Ecto neural progenitor cell (in vitro differentiated cells): Measurements from ENCODE around the gene SLC10A1.
"Not testable (repeated sequence)": the region's sequence is repeated elsewhere in the genome, so short reads cannot be mapped to it uniquely, and the experiment has no call there.

Experiments
- DNase-seq: peaks from one replicate; pipeline ENCODE4 v3.0.0-alpha.2; 2018; ENCODE audit warnings: low spot score

SLC10A1 gene

DNA sequence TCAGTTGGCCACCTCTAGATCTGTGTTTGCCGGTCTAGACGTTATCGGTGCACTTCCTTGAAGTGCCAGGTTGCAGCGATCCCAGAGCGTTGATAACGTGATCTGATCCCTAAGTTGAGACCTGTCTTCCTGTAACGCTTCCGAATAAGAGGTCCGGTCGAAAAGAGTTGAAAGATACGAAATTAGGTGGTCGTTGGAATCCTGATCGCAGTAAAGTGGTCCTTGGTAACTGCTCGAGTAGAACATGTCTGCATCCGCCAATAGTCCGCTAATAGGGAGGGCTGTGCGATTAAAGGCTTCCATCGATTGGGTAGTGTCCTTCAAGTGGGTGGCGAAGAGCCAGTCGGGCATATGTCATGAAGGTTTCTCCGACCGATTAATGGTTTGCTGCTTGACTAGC is 27.4 kb downstream of the SLC10A1 start:
- DNase-seq = no peak

GRCh38 chr14:69768873-69769272 is 28.2 kb downstream of the SLC10A1 start:
- DNase-seq = no peak

GRCh38 chr14:69767369-69767999 is 29.6 kb downstream of the SLC10A1 start:
- peak; percentile 96 for DNase-seq

- peak; percentile 95 for DNase-seq
These were observed 30.1 kb downstream of the SLC10A1 start, which contains the start of gene SRSF5 for GRCh38 chr14:69766984-69767368. Gene SRSF5 (plus strand): TSS chr14:69767142. CDS start chr14:69768157, 1,015 bp downstream.

DNA sequence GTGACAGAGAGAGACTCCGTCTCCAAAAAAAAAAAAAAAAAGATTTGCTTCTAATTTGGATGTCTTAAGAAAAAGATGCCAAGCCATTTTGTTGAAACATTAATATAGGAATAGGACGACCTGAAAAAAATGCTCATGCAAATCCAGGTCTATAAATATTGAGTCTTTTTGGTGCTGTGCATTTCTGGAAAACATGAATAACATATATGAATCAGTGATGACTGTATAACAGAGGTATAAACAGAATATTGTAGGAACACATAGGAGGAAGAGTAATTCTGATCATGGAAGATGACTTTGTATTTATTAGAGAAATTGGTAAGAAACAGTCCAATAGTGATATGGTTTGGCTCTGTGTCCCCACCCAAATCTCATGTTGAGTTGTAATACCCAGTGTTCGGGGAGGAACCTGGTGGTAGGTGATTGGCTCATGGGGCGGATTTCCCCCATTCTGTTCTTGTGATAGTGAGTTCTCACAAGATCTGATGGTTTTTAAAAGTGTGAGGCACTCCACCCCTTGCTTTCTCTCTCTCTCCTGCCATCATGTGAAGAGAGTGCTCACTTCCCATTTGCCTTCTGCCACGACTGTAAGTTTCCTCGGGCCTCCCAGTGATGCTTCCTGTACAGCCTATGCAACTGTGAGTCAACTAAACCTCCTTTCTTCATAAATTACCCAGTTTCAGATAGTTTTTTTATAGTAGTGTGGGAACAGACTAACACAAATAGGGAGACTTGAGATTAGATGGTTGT is 33.1 kb downstream of the SLC10A1 start:
- DNase-seq = no peak

DNA sequence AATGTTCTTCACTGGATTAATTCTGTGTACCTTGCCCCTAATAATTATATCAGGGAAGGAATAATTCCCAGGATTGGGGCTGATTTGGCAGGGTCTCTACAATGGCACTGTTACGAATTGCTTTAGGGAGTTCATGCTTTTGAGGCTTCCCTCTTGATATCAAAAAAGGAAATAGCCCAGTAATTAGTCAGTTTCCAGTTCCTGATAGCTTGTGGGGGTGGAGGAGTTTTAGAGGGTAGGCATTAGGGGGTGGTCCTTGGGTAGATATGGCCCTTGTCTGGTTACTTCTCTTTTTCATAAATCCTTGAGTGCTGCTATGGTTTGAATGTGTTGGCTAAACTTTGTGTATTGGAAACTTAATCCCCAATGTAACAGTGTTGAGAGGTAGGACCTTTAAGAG is 36.2 kb downstream of the SLC10A1 start:
- DNase-seq = no peak

DNA sequence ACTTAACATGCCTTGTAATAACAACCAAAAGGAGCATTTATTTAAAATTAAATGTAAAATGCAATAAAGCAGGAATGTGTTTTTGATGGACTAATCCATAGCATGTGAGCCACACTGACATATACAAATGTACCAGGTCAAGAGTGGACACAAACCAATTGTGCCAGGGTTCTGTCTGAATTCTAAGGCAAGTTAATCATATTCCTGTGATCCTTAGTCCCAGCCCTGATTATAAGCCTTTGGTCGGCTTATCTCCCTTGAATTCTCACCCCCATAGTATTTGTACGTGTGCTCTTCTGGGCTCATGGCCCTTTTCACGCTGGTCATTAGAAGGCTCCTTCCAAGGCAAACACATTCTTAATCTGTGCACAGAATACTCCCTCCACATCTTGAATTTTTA is 40.7 kb downstream of the SLC10A1 start:
- no peak for DNase-seq

GRCh38 chr14:69755784-69756183 is 41.3 kb downstream of the SLC10A1 start:
- DNase-seq = no peak

DNA sequence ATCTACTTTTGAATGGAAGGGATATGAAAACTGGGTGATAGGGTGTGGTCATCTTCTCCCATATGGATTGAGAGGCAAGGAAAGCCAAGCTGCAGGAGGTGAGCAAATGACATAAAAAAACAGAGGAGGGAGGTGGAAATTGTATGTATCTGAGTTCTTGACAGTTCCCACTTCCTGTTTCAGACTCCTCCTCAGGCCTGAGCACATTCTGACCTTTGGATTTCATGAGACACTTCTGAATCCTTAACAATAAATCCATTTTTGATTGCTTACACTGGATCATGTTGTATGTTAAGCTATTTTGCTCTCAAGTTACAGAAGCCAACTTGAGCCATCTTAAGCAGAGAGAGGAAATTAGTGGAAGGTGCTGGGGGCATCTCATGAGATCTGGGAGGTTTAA is 41.7 kb downstream of the SLC10A1 start:
- DNase-seq = no peak

DNA sequence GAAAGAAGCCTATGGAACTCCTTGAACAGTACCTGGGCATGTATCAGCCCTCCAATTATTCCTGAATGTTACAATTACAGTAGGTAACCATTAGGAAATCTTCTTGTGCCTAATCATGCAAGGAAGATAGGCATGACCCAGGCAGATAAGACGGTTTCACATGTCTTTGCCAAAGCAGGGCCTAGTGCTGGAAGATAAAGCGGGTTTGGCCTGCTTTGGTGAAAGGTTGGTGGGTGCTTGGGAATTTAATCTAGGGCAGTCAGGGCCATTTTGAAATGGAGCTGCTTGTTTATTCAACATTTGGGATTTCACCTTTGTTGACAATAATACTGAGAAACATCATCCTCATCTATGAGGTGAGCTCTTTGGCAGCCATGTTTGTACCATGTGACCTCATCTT is 42.6 kb downstream of the SLC10A1 start:
- DNase-seq = no peak

DNA sequence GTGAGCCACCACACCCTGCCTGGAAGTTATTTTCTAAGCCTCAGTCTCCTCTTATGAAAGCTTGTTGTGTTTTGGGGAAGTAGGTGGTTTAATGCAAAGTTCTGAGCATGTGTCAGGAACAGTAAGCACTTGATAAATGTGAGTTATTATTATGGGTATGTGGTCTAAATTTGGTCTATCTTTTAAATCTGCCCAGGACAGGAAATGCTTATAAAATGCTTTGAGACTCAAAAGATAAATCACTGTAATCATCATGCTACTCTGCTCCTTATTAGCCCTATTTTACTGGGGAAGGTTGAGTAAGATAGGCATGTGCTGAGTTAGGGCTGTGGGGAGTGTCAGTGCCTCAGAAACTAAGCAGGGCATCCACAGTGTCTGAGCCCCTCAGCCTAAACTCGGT is 43.2 kb downstream of the SLC10A1 start:
- DNase-seq = no peak

DNA sequence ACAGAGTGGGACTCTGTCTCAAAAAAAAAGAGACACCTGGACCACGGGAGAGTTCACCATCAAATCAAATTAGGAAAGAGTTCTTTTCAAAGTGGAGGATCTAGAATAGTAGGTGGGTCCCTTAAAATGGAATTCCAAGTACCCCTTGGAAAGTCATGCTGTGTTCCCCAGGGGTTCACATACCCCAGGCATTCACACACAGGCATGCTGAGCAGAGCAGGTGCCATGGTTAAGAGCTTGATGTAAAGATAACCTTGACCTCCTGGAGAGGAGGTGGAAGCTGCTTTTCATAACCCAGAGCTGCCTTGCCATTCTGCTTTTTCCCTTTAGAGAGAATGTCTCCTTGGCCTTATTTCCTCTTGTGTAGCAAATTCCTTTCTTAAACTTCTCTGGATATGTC is 44.3 kb downstream of the SLC10A1 start:
- DNase-seq = no peak

DNA sequence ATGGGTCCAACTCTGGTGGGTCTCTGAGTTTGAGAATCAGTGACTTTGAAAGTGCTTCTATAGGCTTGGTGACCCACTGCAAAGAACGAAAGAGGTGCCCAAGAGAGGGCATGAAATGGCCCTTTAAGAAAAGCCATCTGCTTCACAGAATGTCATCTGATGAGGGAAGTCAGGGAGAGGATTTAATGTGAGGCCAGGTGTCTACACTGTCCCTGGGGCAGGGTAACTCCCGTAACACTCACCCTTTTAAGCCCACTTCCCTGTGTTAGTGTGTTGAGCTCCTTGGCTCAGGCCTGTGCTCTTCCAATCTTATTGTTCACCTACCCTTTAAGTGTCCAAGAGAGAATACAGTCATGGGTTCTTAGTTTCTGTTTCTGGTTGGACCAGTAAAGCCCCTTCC is 46.5 kb downstream of the SLC10A1 start:
- no peak for DNase-seq

- no peak for DNase-seq
These were observed 47.1 kb downstream of the SLC10A1 start for GRCh38 chr14:69749956-69750355.

DNA sequence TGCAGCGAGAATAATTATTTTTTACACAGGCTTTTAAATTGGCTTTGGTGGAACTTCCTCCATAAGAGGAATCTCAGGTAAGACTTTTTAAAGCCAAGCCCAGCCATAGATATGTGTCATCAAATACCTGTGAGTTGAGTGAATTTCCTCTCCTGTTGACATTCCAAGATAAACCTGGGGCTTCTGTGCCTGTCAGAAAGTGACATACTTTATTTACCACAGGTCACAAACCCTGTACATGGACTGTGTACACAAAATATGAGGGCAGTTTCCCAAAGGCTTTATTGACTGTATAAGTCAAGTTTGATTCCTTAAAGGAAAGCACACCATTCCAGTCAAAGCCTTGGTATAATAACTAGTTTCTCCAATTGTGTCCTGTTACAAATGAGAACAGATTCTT is 56.0 kb downstream of the SLC10A1 start:
- DNase-seq = no peak

DNA sequence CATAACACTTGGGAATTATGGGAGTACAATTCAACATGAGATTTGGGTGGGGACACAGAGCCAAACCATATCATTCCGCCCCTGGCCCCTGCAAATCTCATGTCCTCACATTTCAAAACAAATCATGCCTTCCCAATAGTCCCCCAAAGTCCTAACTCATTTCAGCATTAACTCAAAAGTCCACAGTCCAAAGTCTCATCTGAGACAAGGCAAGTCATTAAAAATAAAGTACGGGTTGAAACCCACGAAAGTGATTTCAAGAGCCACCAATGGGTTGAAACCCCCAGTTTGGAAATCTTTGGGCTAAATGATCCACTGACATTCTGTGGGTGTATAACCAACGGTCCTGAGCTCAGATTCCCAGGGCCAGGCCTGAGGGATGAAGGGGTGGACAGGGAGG is 60.6 kb downstream of the SLC10A1 start:
- DNase-seq = not testable (repeated sequence)

- not testable (repeated sequence) for DNase-seq
These were observed 65.0 kb downstream of the SLC10A1 start for GRCh38 chr14:69731919-69732598.

GRCh38 chr14:69727860-69728259 is 69.2 kb downstream of the SLC10A1 start:
- DNase-seq = no peak

- DNase-seq = peak; percentile 90
These were observed 70.1 kb downstream of the SLC10A1 start for GRCh38 chr14:69726761-69727511.
